Measurements from ENCODE around the gene RANGAP1.

- TF ChIP-seq TCF12 (IDR thresholded peaks at IDR 0.05; ENCODE audit: low read depth, low read length) (no peak), KDM1A (IDR thresholded peaks at IDR 0.05; ENCODE audit: borderline replicate concordance, low read length) (no peak), BACH1 (IDR thresholded peaks at IDR 0.05; ENCODE audit: low read length) (no peak), SIN3A (conservative IDR thresholded peaks at IDR 0.05 in 1 of 2, IDR thresholded peaks at IDR 0.05 in 1 of 2; ENCODE audit: low read depth in 1 of 2, low read length in 2 of 2) (no peak), EZH2 (IDR thresholded peaks at IDR 0.05; ENCODE audit: low read depth, low read length, severe bottlenecking) (no peak), POLR2A (IDR thresholded peaks at IDR 0.05; ENCODE audit: control extremely low read depth in 1 of 2, low read depth in 2 of 2, low read length in 2 of 2) (no peak), POLR2AphosphoS5 (IDR thresholded peaks at IDR 0.05; ENCODE audit: low read depth, low read length) (no peak), SP4 (IDR thresholded peaks at IDR 0.05; ENCODE audit: low read length) (no peak), ZNF274 (IDR thresholded peaks at IDR 0.05; ENCODE audit: borderline replicate concordance, extremely low read depth, low read length) (no peak), ATF2 (IDR thresholded peaks at IDR 0.05; ENCODE audit: low read length) (no peak)
These were observed 24.3 kb upstream of the RANGAP1 start for GRCh38 chr22:41310336-41310735.
